CD4-positive, alpha-beta T cell (primary cell): ENCODE results near the gene CAPN9. TPM values are rescaled to one million over a fixed set of nuclear protein-coding genes. Genes with fewer than 3 reads are reported as not detected.

Experiments used
- ATAC-seq: fragments of 200-7000 bp; cut with Tn5 transposase; one replicate; pipeline ENCODE4 v1.10.0; 2022; ENCODE audit warnings: mild to moderate bottlenecking; ENCODE audit not compliant: poor library complexity
- CTCF ChIA-PET: fragments of 350-600 bp; sonication (Branson Sonifier 250); formaldehyde crosslinking; loops from one replicate; lab custom pipeline; 2021; ENCODE audit warnings: antibody characterized with exemption, inconsistent platforms; lab: Charles Lee
- POLR2A ChIA-PET: fragments of 350-600 bp; sonication (Branson Sonifier 250); formaldehyde crosslinking; loops from one replicate; lab custom pipeline; 2021; ENCODE audit warnings: antibody characterized with exemption, inconsistent platforms; lab: Charles Lee
- DNase-seq, 14 experiments: peaks; one replicate each; pipeline ENCODE4 v3.0.0-alpha.2; 2013 to 2020; ENCODE audit warnings: mixed read lengths in 2 of 14
- H3K27ac ChIP-seq, 2 donors: one replicate each; pipeline versions ENCODE4 v1.5.1 to v1.7.0; 2013; ENCODE audit warnings: low read length in 2 of 2, low read depth in 1 of 2, mild to moderate bottlenecking in 1 of 2
- H3K27me3 ChIP-seq, 2 experiments: 1 replicate in 1 of 2; 2 replicates in 1 of 2; pipeline versions ENCODE4 v1.6.1 to v1.7.0; 2013; ENCODE audit warnings: low read length in 2 of 2, control low read depth in 1 of 2, mild to moderate bottlenecking in 1 of 2, moderate library complexity in 1 of 2; ENCODE audit not compliant: insufficient read depth in 2 of 2, control insufficient read depth in 1 of 2
- H3K36me3 ChIP-seq: one replicate; pipeline ENCODE4 v1.6.1; 2013; ENCODE audit warnings: low read length, control low read depth; ENCODE audit not compliant: insufficient read depth
- H3K4me1 ChIP-seq: one replicate; pipeline ENCODE4 v1.6.1; 2013; ENCODE audit warnings: low read length, control low read depth; ENCODE audit not compliant: insufficient read depth
- H3K4me3 ChIP-seq: one replicate; pipeline ENCODE4 v1.5.1; 2013; ENCODE audit warnings: mild to moderate bottlenecking, low read length, moderate library complexity
- H3K9me3 ChIP-seq, 2 experiments: 1 replicate in 1 of 2; 2 replicates in 1 of 2; pipeline versions ENCODE4 v1.6.1 to v1.7.0; 2013; ENCODE audit warnings: low read length in 2 of 2, mild to moderate bottlenecking in 2 of 2, control low read depth in 1 of 2, moderate library complexity in 1 of 2; ENCODE audit not compliant: control insufficient read depth in 1 of 2, insufficient read depth in 1 of 2
- H3K27ac Mint-ChIP-seq: one replicate; pipeline ENCODE4 v1.8.0; 2020; ENCODE audit warnings: mixed read lengths
- H3K27me3 Mint-ChIP-seq: one replicate; pipeline ENCODE4 v1.8.0; 2021; ENCODE audit warnings: mixed read lengths
- H3K36me3 Mint-ChIP-seq: one replicate; pipeline ENCODE4 v1.8.0; 2021; ENCODE audit warnings: low read depth, mixed read lengths
- H3K4me1 Mint-ChIP-seq: one replicate; pipeline ENCODE4 v1.8.0; 2021; ENCODE audit warnings: low read depth, mixed read lengths
- H3K4me3 Mint-ChIP-seq: one replicate; pipeline ENCODE4 v1.8.0; 2020; ENCODE audit warnings: mild to moderate bottlenecking, mixed read lengths
- H3K9me3 Mint-ChIP-seq: one replicate; pipeline ENCODE4 v1.8.0; 2020; ENCODE audit warnings: mixed read lengths
- CTCF ChIP-seq: fragments of 200-600 bp; IDR thresholded peaks from one replicate; pipeline ENCODE4 v1.8.0; 2022; ENCODE audit warnings: antibody characterized with exemption, mild to moderate bottlenecking
- intact Hi-C, 2 experiments: fragments of 100-400 bp; cut with DNase I in 1 of 2; cut with micrococcal nuclease in 1 of 2; formaldehyde crosslinking; loops; one replicate each; pipeline versions ENCODE4 v1.15.1 to v1.9.0; 2023 to 2025; cut with DNase I, micrococcal nuclease
- total RNA-seq, 174 experiments: library from RNA in 2 of 174; stranded (reverse) in 2 of 174; gene quantifications; one replicate each; pipeline ENCODE4 v1.2.3 and lab custom pipeline; 2021 to 2026

CAPN9 gene
- total RNA-seq, 2 experiments from 2014 or later: not detected

- no peak overlapping the region for H3K27ac Mint-ChIP-seq
- H3K4me1 Mint-ChIP-seq: no peaks in the 10 kb centered on the region
- TF ChIP-seq CTCF: no peak
- ATAC-seq (no peak), DNase-seq (no peak)
- H3K36me3 Mint-ChIP-seq: peaks cover 15% of the 10 kb centered on the region
- intact Hi-C loops: no loop called here
- H3K9me3 Mint-ChIP-seq: no peaks in the 10 kb centered on the region
- H3K27me3 ChIP-seq: no peaks in the 10 kb centered on the region
- ChIA-PET POLR2A (no interaction called here), CTCF (no interaction called here)
- no peak overlapping the region for H3K27ac ChIP-seq
- H3K4me3 ChIP-seq: no peak overlapping the region
- no peak overlapping the region for H3K4me3 Mint-ChIP-seq
- no peaks in the 10 kb centered on the region for H3K36me3 ChIP-seq
- no peaks in the 10 kb centered on the region for H3K9me3 ChIP-seq
- no peaks in the 10 kb centered on the region for H3K4me1 ChIP-seq
- H3K27me3 Mint-ChIP-seq: no peaks in the 10 kb centered on the region
Measured at GRCh38 chr1:230851291-230851691, 104.1 kb downstream of the CAPN9 start.

Other genes starting within 250 kb of the CAPN9 start
- 10 to 100 TPM; 17.3 to 21.4 TPM for gene COG2, start 104.9 kb upstream of the CAPN9 start, total RNA-seq
- gene AGT, start 33.3 kb upstream of the CAPN9 start, total RNA-seq: not detected
- gene C1orf198, start 121.1 kb downstream of the CAPN9 start, total RNA-seq: 1 to 10 TPM; 2.2 TPM
- 10 to 100 TPM; 24.9 to 25.0 TPM for gene TTC13, start 231.5 kb downstream of the CAPN9 start, total RNA-seq
- 1 to 10 TPM; 1.5 to 1.8 TPM for gene ARV1, start 231.7 kb downstream of the CAPN9 start, total RNA-seq